GM18508 (cell line): ENCODE measurements around the gene SCYGR2.

ENCODE experiments used
- ATAC-seq: cut with Tn5 transposase; IDR thresholded peaks from one replicate; pipeline ENCODE4 v1.9.1; 2021; ENCODE audit warnings: moderate number of reproducible peaks; ENCODE audit not compliant: insufficient read depth, unreplicated experiment

Gene SCYGR2

DNA sequence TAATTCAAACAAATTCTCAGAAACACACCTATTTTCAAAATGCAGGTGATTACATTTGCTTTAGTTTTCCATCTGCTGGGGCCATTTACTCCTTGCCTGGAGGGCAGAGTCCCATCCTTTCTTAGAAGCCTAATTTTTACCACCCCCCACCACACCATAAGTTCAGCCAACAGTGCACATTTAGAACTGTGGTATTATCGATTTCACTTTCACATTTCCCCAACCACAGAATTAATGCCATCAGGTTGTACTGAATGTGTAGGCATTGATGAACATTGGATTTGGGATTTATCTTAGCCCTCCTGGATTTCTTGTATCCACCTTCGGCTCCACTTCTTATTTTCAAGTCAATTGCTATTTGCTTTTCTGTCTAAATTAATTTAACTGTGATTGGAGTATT lies 11.4 kb downstream of the SCYGR2 start:
- ATAC-seq: no peak

DNA sequence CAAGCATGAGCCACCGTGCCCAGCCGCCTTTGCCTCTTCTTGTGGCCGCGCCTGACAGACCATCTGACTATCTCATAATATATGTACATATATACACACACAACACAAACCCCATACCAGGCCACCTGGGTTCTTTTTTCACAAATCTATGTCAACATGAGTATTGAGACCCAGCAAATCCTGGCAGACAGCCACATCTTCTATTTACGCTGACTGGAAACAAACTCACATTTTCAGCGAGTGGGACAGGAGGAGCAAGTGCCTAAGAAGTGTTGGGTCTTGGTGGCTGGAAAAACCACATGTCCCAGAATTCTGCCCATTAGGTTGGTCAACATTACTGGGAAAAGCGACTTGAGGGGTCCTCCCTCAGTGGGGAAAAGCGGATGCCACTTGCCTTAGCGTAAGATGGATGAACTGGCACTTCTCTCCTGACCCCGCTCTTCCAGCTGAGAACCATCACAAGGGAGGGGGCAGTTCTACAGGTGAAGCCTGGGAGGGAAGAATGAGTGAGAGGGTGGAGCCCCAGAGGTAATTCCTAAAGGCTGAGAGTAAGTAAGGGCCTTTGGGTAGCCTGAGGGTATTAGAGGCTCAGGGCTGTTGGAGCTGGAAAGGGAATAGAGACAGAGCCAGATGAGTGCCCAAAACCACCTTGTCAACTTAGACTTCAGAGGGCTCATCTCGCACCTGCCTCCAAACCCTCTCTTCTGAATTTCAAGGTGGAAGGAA lies 14.0 kb downstream of the SCYGR2 start:
- no peak for ATAC-seq

DNA sequence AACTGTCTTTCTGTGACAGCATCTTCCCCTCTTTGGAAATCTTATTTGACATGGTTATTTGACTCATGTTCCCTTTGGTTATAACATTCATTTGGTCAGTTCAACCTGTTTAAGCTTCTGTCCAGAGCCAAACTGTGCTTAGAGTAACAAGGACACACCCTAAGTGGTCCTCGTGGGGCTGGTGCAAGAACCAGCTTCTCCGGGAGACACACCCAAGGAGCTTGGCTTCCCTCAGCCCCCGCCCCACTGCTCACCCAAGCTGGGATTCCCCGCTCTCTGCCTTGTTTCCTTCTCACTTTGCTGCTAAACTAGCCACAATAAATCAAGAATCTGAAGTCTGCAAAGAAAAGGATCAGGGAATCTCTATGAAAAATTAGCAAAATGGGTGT lies 14.6 kb downstream of the SCYGR2 start:
- no peak for ATAC-seq

DNA sequence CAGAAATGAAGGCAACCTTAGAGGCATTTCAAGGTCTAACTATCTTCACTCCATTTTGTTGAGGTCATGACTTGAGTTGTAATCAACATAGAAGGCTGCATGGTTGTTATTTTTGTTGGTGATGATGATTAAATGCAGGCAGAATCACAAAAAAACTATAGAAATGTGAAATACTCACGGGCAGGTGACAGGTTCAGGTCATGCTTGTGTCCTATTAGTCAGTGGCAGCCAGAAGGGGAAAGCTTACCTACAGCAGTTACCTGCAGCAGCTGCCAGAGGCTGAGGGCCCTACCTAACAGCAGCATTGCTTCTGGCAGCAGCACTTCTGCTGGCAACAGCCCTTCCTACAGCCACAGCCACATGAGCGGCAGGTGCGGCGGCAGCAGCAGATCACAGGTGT lies 15.6 kb downstream of the SCYGR2 start:
- no peak for ATAC-seq

DNA sequence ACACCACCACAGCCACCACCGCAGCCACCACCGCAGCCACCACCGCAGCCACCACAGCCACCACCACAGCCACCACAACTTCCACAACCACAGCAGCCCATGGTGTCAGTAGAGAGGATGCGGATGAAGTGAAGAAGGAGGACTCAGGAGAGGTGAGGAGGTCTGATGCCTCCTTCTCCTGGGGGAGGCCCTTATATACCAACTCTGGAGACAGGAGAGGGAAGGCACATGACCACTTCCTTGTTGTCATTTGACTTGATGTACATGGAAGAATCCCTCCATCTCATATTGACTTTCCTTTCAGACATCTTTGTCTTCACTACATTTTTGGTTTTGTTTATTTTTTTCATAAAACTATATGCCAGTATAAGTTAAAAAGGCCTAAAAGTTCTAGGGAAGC lies 16.0 kb downstream of the SCYGR2 start, which contains the start of gene SCYGR3:
TSS of gene SCYGR3 (minus strand) at position 101 of the 400 bp plus-strand sequence. CDS start at position 101, 0 bp downstream.
- no peak for ATAC-seq

DNA sequence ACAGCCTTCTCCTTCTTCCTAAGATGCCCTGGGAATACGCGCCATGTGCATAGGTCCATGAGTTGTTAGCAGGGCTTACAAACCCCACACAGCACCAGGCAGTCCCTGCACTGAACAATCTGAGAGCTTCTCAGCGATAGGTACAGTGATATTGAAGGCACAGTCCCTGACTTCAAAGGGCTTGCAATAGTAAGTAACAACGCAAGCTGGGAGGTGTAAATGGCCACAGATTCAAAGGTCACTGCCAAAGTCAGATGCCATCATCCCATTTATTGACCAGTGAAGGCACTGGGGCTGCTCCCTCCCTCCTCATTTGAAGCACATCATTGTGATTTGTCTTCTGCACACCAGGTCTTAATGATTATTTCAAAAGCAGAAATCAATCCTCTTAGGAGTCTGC lies 16.5 kb downstream of the SCYGR2 start:
- ATAC-seq: no peak

DNA sequence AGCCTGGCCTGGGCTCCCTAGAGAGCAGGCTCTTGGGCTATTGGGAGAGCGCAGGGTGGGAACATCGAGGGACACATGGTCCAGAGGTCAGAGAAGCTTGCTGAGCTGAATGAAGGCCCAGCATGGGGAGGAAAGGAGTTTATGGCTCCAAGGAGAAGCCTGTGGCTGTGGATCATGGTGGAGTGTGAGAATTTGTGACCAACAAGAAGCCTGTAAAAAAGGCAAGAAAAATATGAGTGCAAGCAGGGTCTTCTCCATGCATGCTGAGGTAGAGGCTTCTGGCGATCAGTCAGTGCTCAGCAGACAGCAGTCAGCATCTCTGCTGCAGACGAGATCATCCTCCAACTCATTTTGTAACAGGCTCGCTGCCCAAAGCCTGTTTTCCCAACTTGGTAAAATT lies 17.2 kb downstream of the SCYGR2 start:
- no peak for ATAC-seq

DNA sequence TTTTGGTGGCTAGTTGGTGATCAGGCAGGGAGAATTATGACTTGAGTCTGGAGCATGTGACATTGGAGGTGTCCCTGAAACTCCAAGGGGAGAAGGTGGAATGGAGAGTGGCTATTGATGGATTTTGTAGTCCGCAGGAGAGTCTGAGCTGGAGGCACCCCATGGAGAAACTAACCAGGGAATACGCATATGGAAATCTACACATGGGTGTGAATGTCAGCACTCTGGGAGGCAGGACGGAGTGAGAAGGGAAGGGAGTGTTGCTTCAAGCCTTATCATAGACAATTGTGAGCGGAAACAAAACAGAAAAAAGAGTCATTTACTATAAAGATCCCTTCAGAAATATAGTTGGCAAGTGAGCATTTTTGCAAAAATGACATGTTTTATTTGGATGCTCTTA lies 17.9 kb downstream of the SCYGR2 start:
- no peak for ATAC-seq

DNA sequence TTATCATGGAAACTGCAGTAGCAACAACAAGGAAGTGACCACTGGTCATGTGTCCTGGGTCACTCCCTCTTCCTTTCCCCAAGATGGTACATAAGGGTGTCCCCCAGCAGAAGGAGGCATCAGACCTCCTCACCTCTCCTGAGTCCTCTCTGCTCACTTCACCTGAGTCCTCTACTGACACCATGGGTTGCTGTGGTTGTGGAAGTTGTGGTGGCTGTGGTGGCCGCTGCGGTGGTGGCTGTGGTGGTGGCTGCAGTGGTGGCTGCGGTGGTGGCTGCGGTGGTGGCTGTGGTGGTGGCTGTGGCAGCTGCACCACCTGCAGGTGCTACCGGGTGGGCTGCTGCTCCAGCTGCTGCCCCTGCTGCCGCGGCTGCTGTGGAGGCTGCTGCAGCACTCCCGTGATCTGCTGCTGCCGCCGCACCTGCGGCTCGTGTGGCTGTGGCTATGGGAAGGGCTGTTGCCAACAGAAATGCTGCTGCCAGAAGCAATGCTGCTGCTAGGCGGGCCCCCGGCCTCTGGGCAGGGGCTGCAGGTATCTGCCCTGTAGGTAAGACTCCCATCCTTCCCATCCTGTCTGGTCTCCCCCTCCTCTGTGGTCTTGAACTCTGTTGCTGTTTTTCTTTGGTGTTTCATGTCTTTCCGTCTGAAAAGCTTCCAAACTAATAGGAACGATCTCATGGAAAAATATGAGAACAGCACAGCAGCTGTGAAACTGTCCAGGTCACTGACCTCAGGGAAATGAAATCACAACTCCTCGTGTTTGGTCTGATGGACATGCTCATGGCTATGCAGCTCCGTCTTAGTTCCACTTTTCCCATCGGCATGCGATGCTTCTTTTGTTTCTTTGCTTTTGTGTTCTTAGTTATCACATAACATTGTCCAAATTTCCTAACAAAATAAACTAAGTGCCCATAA lies 18.9 kb downstream of the SCYGR2 start, which contains the start of gene SCYGR4:
TSS of gene SCYGR4 (plus strand) at position 183 of the 915 bp plus-strand sequence. CDS start at position 183, 0 bp downstream.
- ATAC-seq: no peak

DNA sequence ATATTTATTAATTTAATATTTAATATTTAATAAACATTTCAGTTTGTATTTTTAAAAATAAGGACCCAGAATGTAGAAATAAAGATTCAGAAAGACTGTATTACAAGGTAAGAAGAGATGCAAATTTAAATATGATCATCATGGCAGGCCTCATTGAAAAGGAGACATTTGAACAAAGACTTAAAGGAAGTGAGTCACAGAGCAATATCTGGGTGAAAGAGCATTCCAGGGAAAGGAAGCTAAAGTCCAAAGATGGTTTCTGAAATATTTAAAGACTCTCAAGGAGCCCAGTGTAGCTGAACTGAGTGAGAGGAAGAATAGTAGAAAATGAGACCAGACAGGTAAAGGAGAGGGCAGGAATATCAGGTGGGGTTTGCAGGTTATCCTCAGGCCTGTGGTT lies 24.5 kb downstream of the SCYGR2 start:
- ATAC-seq: no peak

DNA sequence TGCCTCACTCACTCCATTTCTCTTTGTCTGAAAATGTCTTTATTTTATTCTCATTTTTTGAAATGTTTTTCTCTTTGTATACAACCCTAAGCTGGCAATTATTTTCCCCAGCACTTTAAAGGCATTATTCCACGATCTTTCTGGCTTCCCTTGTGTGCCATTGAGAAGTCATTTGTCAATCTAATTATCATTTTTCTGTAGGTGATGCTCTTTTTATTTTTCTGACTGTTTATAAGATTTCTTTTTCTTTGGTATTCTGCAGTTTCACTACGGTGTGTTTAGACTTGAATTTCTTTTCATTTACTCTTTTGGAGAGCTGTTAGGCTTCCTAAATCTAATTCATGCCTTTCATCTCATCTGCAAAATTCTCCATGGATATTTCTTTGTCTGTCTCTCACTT lies 26.7 kb downstream of the SCYGR2 start:
- ATAC-seq: no peak

DNA sequence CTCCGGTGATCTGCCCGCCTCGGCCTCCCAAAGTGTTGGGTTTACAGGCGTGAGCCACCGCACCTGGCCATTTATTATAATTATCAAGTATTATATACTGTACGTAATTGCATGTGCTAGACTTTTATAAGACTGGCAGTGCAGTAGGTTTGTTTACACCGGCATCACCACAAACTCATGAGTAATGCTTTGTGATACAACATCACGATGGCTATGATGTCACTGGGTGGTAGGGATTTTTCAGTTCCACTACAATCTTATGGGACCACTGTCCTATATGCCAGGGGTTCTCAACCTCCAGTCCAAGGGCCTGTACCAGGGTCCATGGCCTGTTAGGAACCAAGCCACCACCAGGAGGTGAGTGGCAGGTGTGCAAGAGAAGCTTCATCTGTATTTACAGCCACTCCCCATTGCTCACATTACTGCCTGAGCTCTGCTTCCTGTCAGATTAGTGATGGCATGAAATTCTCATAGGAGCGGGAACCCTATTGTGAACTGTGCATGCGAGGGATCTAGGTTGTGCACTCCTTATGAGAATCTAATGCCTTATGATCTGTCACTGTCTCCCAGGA lies 28.0 kb downstream of the SCYGR2 start:
- no peak for ATAC-seq

DNA sequence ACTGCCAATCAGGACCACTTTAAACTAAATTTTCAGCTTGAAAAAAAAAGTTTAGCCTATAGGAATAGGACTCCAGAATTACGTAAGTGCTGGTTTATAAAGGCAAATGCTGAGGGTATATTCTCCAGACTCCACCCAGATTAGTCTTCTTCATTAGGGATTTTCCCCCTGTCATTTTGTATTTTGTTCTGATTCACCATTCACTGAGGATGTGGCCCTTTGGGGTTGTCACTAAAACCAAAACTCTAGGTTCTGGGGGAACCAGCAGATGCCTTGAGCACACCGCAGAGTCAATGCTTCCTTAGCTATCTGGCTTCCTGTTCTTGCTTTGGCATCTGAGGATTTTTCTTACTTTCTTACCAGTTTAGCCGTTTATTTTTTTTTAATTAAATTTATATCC lies 29.1 kb downstream of the SCYGR2 start:
- ATAC-seq: peak; percentile 92

DNA sequence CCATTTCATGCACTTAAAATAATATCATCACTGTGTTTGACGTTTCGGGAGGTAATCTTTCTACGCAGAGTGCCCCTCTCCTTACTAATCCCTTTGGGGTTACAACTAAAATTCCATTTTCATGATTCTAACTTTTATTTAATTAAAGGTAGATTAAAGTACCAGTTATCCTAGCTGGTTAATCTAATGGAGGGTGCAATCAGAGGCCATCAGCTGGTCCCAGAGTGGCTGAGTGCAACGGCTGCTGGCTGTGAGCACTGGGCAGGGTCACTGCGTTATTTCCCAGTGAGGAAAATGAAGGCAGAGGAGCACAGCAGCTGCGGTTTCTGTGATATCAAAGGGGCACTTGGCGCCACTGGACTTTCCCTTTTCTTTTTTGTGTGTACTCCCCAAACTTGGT lies 30.7 kb downstream of the SCYGR2 start:
- no peak for ATAC-seq

DNA sequence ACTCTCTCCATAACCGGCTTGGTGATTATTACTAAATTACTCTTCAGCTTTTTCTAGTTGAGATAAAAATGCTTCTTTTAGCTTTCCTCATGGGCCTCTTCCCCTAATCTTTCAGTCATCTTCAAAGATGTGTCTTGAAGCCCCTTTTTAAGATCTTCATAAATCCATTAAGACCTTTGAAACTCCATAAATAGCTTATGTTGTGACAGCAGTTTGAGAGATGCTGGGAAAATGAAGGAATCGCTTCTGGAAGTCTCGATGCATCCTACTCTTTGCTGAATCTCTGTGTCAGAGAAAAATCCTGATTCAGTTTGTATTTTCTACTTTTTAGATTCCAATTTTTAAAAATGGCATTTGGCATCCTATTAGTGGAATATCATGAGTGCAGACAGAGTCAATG lies 31.6 kb downstream of the SCYGR2 start:
- ATAC-seq: no peak

DNA sequence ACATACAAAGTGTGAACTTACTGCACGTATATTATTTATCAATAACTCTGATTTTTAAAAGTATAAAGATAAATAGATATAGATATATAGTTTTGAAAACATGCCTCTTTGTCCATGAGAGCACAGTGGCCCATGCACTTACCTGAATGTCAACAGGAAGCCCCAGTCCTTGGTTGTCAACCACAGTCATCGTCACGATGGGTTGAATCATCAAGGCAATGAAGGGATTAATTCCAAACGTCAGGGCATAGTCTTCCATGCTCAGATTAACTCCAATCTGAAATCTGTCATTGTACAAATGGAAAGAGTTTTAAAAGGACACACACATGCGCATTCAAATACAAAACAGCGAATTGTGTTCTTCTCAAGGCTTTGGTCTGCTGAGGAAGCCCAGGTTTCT lies 34.1 kb downstream of the SCYGR2 start:
- no peak for ATAC-seq

DNA sequence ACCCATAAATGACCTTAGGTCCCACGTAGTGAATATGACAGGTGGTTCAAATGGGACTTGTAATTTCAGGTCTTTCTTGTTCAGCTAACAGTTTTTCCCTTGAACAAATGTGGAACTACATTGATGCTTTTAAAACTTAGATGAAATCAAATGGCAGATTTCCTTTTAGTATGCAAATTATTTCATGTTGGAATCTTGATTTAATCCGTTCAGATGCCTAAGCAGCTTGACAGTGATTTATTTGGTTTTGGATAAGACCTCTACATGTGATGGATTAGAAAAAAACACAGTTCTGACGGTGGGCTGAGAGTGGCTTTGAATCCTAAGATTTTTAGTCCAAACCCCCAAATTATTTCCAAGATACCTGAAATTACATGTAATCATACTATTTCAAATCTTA lies 35.5 kb downstream of the SCYGR2 start:
- ATAC-seq: no peak

DNA sequence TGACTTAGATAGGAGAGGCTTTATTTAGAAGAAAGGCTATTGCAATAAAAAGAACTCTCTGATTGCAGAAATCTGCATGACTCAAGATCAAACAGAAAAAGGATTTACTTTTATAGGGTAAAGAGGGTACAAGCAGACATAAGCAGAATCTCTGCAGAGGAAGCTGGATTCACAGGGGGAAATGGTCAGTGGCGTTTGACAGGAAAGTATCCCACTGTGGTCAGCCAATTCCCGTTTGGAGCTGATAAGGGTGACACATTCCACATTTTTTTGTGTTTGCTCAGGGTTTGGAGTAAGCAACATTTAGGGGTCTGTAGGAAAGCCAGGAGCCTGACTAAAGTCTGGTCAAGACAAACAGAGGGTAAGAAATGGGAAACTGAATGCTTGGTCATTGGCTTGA lies 44.0 kb downstream of the SCYGR2 start:
- no peak for ATAC-seq

DNA sequence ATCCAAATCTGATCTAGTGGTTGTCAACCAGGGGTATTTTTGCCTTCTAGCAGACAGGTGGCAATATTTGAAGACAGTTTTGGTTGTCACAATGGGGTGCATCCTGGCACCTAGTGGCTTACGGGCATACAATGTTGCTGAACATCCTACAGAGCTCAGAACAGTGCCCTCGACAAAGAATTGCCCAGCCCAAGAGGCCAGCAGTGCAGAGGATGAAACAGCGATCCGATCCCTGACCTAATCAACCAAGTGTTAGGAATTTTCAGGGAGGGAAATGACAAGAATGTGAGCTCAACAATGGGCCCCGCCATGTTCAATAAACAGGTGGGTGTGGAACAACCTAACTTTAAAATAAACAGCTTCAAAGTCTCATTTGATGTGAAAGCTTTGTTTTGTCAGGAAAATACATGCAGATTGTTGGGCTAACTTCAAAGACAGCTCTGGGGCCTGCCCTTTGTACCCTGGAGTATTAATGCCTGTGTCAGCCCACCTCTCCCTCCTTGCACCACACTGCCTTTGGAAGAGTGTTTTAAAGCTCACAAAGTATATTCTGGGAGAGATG lies 45.4 kb downstream of the SCYGR2 start:
- no peak for ATAC-seq
